GM19452 (cell line): Measurements from ENCODE around the gene TLR10.
"Not testable (repeated sequence)": the region's sequence is repeated elsewhere in the genome, so short reads cannot be mapped to it uniquely, and the experiment has no call there.

Source experiments
- ATAC-seq: cut with Tn5 transposase; IDR thresholded peaks from one replicate; pipeline ENCODE4 v1.9.1; 2021; ENCODE audit not compliant: unreplicated experiment

TLR10 gene

GRCh38 chr4:38802561-38803355, 20.0 kb upstream of the TLR10 start:
- no peak for ATAC-seq

- ATAC-seq, result no peak
These were observed 18.2 kb upstream of the TLR10 start for GRCh38 chr4:38800961-38801450.

- no peak for ATAC-seq
These were observed 17.6 kb upstream of the TLR10 start for GRCh38 chr4:38800366-38800765.

- no peak for ATAC-seq
These were observed 12.3 kb upstream of the TLR10 start for GRCh38 chr4:38795087-38795486.

- no peak for ATAC-seq
These were observed 11.3 kb upstream of the TLR10 start for GRCh38 chr4:38794051-38794450.

- ATAC-seq, result no peak
These were observed 8.2 kb upstream of the TLR10 start for GRCh38 chr4:38791010-38791409.

- no peak for ATAC-seq
These were observed 5.5 kb upstream of the TLR10 start for GRCh38 chr4:38788317-38788716.

GRCh38 chr4:38787693-38788092, 4.9 kb upstream of the TLR10 start:
- ATAC-seq, result no peak

GRCh38 chr4:38785901-38786402, 3.2 kb upstream of the TLR10 start:
- ATAC-seq, result peak; percentile 51

- no peak for ATAC-seq
These were observed 2.4 kb upstream of the TLR10 start for GRCh38 chr4:38785041-38785790.

GRCh38 chr4:38784141-38784540, 1.4 kb upstream of the TLR10 start:
- ATAC-seq, result no peak

GRCh38 chr4:38783109-38783460, 295 bp upstream of the TLR10 start:
- no peak for ATAC-seq

- ATAC-seq, result peak; percentile 32
These were observed 932 bp downstream of the TLR10 start for GRCh38 chr4:38781854-38782261.

GRCh38 chr4:38780833-38781484, 1.8 kb downstream of the TLR10 start:
- ATAC-seq, result no peak

GRCh38 chr4:38779790-38780189, 3.0 kb downstream of the TLR10 start:
- ATAC-seq, result no peak

- ATAC-seq, result not testable (repeated sequence)
These were observed 4.9 kb downstream of the TLR10 start for GRCh38 chr4:38777925-38778324.

- no peak for ATAC-seq
These were observed 7.5 kb downstream of the TLR10 start for GRCh38 chr4:38775326-38775725.

- no peak for ATAC-seq
These were observed 8.4 kb downstream of the TLR10 start for GRCh38 chr4:38774181-38774955.

- not testable (repeated sequence) for ATAC-seq
These were observed 12.5 kb downstream of the TLR10 start for GRCh38 chr4:38770281-38770680.

- no peak for ATAC-seq
These were observed 12.9 kb downstream of the TLR10 start for GRCh38 chr4:38769857-38770256.

- no peak for ATAC-seq
These were observed 13.3 kb downstream of the TLR10 start for GRCh38 chr4:38769441-38769840.
